ENCODE results near the gene FAM167B. TPM values are rescaled to one million over a fixed set of nuclear protein-coding genes. Genes with fewer than 3 reads are reported as not detected.
A peak's percentile ranks its signal among the peaks of the same experiment; 100 is the strongest.

FAM167B gene
- total and polyA plus RNA-seq, 5 donors from 2014 or later, result 0.44 TPM; not detected in 4

DNA sequence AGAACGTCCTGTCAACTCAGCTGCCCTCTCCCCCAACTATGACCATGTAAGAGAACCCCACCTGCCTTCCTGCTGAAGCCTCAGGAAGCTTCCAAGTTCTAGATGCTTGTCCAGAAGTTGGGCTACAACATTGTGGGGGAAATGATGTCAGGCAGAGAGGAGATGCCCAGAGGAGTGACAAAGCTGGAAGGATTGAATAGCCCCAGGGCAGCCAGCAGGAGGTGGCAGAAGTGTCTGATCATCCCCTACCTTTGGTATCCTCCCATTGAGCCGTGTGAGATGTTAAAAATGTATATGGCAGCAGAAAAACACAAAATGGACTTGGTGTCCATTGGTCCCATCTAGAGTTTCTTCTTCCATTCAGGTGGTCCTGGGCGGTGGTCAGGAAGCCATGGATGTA, 18.3 kb upstream of the FAM167B start:
- Histone ChIP-seq H3K27me3 (ENCODE audit: control insufficient read depth, insufficient read depth, low read length) (no peaks in the 10 kb centered on the region), H3K27ac (ENCODE audit: insufficient read depth, low read length, poor library complexity, severe bottlenecking) (no peak overlapping the region), H3K4me1 (ENCODE audit: control insufficient read depth, insufficient read depth, low read length, poor library complexity, severe bottlenecking) (peaks cover 6% of the 10 kb centered on the region), H3K9me3 (ENCODE audit: control insufficient read depth in 2 of 2, low read length in 2 of 2) (no peaks in the 10 kb centered on the region), H3K4me3 (ENCODE audit: low read depth, low read length) (no peak overlapping the region), H3K36me3 (ENCODE audit: control insufficient read depth, insufficient read depth, low read length) (peaks cover 68% of the 10 kb centered on the region)
- peaks cover 31% of the 10 kb centered on the region for H3K36me3 Mint-ChIP-seq
- no peak overlapping the region for H3K4me3 Mint-ChIP-seq
- H3K27me3 Mint-ChIP-seq, result no peaks in the 10 kb centered on the region
- ATAC-seq (ENCODE audit: low read depth in 2 of 2) (no peak), DNase-seq (no peak)
- peak overlapping the region in 1 of 3 donors; percentile 45 for H3K27ac Mint-ChIP-seq
- peaks cover 4 to 17% (median 11%) of the 10 kb centered on the region in 4 donors for H3K4me1 Mint-ChIP-seq
- no peaks in the 10 kb centered on the region for H3K9me3 Mint-ChIP-seq

- H3K4me3 ChIP-seq (ENCODE audit: low read depth, low read length), result no peak overlapping the region
- DNase-seq (no peak), ATAC-seq (ENCODE audit: low read depth in 2 of 2) (no peak)
- no peak overlapping the region for H3K4me3 Mint-ChIP-seq
- H3K36me3 ChIP-seq (ENCODE audit: control insufficient read depth, insufficient read depth, low read length), result peaks cover 43% of the 10 kb centered on the region
- peak overlapping the region in 2 of 3 donors; percentile 58 to 63 for H3K27ac Mint-ChIP-seq
- H3K4me1 Mint-ChIP-seq, result peaks cover 0 to 10% (median 3%) of the 10 kb centered on the region in 4 donors
- H3K9me3 Mint-ChIP-seq, result no peaks in the 10 kb centered on the region
- no peak overlapping the region for H3K27ac ChIP-seq (ENCODE audit: insufficient read depth, low read length, poor library complexity, severe bottlenecking)
- no peaks in the 10 kb centered on the region for H3K27me3 ChIP-seq (ENCODE audit: control insufficient read depth, insufficient read depth, low read length)
- no peaks in the 10 kb centered on the region for H3K9me3 ChIP-seq (ENCODE audit: control insufficient read depth in 2 of 2, low read length in 2 of 2)
- no peaks in the 10 kb centered on the region for H3K4me1 ChIP-seq (ENCODE audit: control insufficient read depth, insufficient read depth, low read length, poor library complexity, severe bottlenecking)
- H3K27me3 Mint-ChIP-seq, result no peaks in the 10 kb centered on the region
- peaks cover 20% of the 10 kb centered on the region for H3K36me3 Mint-ChIP-seq
These were observed 15.1 kb upstream of the FAM167B start for GRCh38 chr1:32231843-32232432.

GRCh38 chr1:32232558-32233304, 14.3 kb upstream of the FAM167B start:
- no peak for ATAC-seq (ENCODE audit: low read depth in 2 of 2)
- H3K4me1 Mint-ChIP-seq, result peaks cover 0 to 7% (median 1%) of the 10 kb centered on the region in 4 donors
- Histone ChIP-seq H3K9me3 (ENCODE audit: control insufficient read depth in 2 of 2, low read length in 2 of 2) (no peaks in the 10 kb centered on the region), H3K4me3 (ENCODE audit: low read depth, low read length) (no peak overlapping the region), H3K27ac (ENCODE audit: insufficient read depth, low read length, poor library complexity, severe bottlenecking) (no peak overlapping the region), H3K27me3 (ENCODE audit: control insufficient read depth, insufficient read depth, low read length) (no peaks in the 10 kb centered on the region), H3K36me3 (ENCODE audit: control insufficient read depth, insufficient read depth, low read length) (peaks cover 37% of the 10 kb centered on the region), H3K4me1 (ENCODE audit: control insufficient read depth, insufficient read depth, low read length, poor library complexity, severe bottlenecking) (no peaks in the 10 kb centered on the region)
- H3K27ac Mint-ChIP-seq, result peak overlapping the region in 2 of 3 donors; percentile 58 to 79
- DNase-seq, result no peak
- no peaks in the 10 kb centered on the region for H3K9me3 Mint-ChIP-seq
- H3K27me3 Mint-ChIP-seq, result no peaks in the 10 kb centered on the region
- H3K36me3 Mint-ChIP-seq, result peaks cover 14% of the 10 kb centered on the region
- no peak overlapping the region for H3K4me3 Mint-ChIP-seq

GRCh38 chr1:32234792-32235191, 12.2 kb upstream of the FAM167B start:
- ATAC-seq (ENCODE audit: low read depth in 2 of 2), result no peak
- no peak for DNase-seq
- peaks cover under 1% of the 10 kb centered on the region for H3K4me1 ChIP-seq (ENCODE audit: control insufficient read depth, insufficient read depth, low read length, poor library complexity, severe bottlenecking)
- H3K27me3 Mint-ChIP-seq, result no peaks in the 10 kb centered on the region
- H3K36me3 Mint-ChIP-seq, result no peaks in the 10 kb centered on the region
- H3K27ac Mint-ChIP-seq, result no peak overlapping the region
- no peaks in the 10 kb centered on the region for H3K9me3 Mint-ChIP-seq
- H3K9me3 ChIP-seq (ENCODE audit: control insufficient read depth in 2 of 2, low read length in 2 of 2), result no peaks in the 10 kb centered on the region
- H3K27ac ChIP-seq (ENCODE audit: insufficient read depth, low read length, poor library complexity, severe bottlenecking), result no peak overlapping the region
- H3K4me3 ChIP-seq (ENCODE audit: low read depth, low read length), result no peak overlapping the region
- no peak overlapping the region for H3K4me3 Mint-ChIP-seq
- H3K36me3 ChIP-seq (ENCODE audit: control insufficient read depth, insufficient read depth, low read length), result peaks cover 21% of the 10 kb centered on the region
- H3K27me3 ChIP-seq (ENCODE audit: control insufficient read depth, insufficient read depth, low read length), result no peaks in the 10 kb centered on the region
- peaks cover 0 to 5% (median under 1%) of the 10 kb centered on the region in 4 donors for H3K4me1 Mint-ChIP-seq

DNA sequence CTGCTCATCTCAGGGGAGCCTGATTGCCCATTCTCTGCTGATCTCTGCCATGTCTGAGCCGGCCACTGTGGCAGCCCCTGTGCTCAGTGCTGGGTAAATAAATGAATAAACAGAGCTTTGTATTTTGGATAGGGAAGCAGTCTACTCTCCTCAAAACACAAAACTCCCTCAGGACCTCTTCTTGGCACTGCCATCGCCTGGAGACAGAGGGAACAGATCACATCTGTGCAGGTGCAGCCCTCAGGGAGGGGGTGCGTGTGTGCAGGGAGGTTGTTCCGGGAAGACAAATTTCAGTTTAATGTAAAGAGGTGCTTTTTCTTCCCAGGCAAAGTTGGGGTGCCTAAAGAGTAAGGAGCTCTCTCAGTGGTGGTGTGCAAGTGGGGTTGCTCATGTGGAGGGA, 7.7 kb upstream of the FAM167B start:
- no peak for DNase-seq
- Mint-ChIP-seq H3K9me3 (no peaks in the 10 kb centered on the region), H3K36me3 (no peaks in the 10 kb centered on the region), H3K27me3 (no peaks in the 10 kb centered on the region), H3K4me3 (peak overlapping the region; percentile 82 to 96 (median 92)), H3K4me1 (peaks cover 0 to 21% (median 9%) of the 10 kb centered on the region in 4 donors), H3K27ac (peak overlapping the region in 1 of 3 donors; percentile 53)
- no peak overlapping the region for H3K4me3 ChIP-seq (ENCODE audit: low read depth, low read length)
- H3K27ac ChIP-seq (ENCODE audit: insufficient read depth, low read length, poor library complexity, severe bottlenecking), result no peak overlapping the region
- no peaks in the 10 kb centered on the region for H3K36me3 ChIP-seq (ENCODE audit: control insufficient read depth, insufficient read depth, low read length)
- no peaks in the 10 kb centered on the region for H3K27me3 ChIP-seq (ENCODE audit: control insufficient read depth, insufficient read depth, low read length)
- H3K4me1 ChIP-seq (ENCODE audit: control insufficient read depth, insufficient read depth, low read length, poor library complexity, severe bottlenecking), result peaks cover 22% of the 10 kb centered on the region
- H3K9me3 ChIP-seq (ENCODE audit: control insufficient read depth in 2 of 2, low read length in 2 of 2), result no peaks in the 10 kb centered on the region
- ATAC-seq (ENCODE audit: low read depth in 2 of 2), result no peak

DNA sequence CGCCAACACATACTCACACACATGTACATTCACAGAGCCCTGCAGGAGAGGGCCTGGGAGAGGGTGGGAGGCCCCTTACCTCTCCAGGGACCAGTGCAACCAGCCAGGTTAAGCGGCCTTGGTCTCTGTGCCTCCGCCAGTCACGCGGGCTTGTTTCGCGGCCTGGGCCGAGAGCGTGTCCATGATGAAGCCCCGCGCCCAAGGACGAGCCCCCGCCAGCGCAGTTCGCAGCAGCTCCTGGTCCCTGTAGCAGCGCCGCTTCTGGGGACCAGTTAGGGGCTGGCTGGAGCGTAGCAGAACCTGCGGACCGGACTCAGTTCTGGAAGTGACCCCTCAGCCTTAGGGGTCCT, 7.3 kb upstream of the FAM167B start:
- no peaks in the 10 kb centered on the region for H3K36me3 ChIP-seq (ENCODE audit: control insufficient read depth, insufficient read depth, low read length)
- no peaks in the 10 kb centered on the region for H3K27me3 Mint-ChIP-seq
- ATAC-seq (ENCODE audit: low read depth in 2 of 2) (no peak), DNase-seq (no peak)
- H3K4me1 ChIP-seq (ENCODE audit: control insufficient read depth, insufficient read depth, low read length, poor library complexity, severe bottlenecking), result peaks cover 22% of the 10 kb centered on the region
- H3K4me1 Mint-ChIP-seq, result peaks cover 0 to 21% (median 9%) of the 10 kb centered on the region in 4 donors
- peak overlapping the region in 1 of 3 donors; percentile 89 for H3K27ac Mint-ChIP-seq
- H3K4me3 ChIP-seq (ENCODE audit: low read depth, low read length), result no peak overlapping the region
- H3K4me3 Mint-ChIP-seq, result peak overlapping the region; percentile 92 to 96 (median 92)
- H3K9me3 ChIP-seq (ENCODE audit: control insufficient read depth in 2 of 2, low read length in 2 of 2), result no peaks in the 10 kb centered on the region
- H3K36me3 Mint-ChIP-seq, result no peaks in the 10 kb centered on the region
- no peaks in the 10 kb centered on the region for H3K27me3 ChIP-seq (ENCODE audit: control insufficient read depth, insufficient read depth, low read length)
- no peak overlapping the region for H3K27ac ChIP-seq (ENCODE audit: insufficient read depth, low read length, poor library complexity, severe bottlenecking)
- no peaks in the 10 kb centered on the region for H3K9me3 Mint-ChIP-seq

DNA sequence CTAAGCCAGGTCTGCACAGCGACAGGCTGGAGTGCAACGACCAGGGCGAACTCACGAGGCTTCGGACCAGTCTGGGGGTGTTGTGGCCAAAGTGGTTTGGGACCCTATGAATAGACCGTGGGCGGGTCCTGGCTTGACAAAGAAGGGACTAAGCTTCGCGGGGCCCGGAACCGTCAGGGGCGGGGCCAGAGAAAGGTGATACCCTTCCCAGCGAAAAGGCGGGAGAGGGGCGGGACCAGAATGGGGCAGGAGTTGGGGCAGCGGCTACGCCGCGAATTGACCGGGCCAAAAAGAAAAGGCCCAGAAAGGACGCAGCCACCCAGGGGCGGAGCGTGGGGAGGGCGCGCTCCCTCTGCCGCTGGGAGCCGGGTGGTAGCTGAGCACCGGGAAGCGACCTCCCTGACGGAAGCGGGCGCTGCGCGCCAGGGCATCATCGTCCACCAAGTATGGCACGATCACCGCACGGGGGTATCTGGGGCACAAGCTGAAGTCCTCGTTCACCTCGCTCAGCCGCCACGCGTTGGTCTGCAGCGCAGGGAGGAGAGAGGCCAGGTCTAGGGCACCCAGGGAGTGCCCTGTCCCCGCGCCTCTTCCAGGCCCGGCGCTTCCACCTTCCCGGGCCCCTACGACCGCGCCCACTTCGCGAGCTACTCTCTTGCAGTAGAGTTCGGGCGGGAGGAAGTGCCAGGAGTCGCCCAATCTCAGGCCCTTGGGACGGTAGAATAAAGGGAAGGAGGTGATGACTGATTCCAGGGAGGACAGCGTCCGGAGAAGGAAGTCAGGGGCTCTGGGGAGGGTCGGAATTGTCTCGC, 6.7 kb upstream of the FAM167B start:
- peak overlapping the region; percentile 38 to 89 (median 69) for H3K27ac Mint-ChIP-seq
- peak overlapping the region; percentile 70 for H3K4me3 ChIP-seq (ENCODE audit: low read depth, low read length)
- no peaks in the 10 kb centered on the region for H3K9me3 Mint-ChIP-seq
- no peaks in the 10 kb centered on the region for H3K9me3 ChIP-seq (ENCODE audit: control insufficient read depth in 2 of 2, low read length in 2 of 2)
- H3K27me3 ChIP-seq (ENCODE audit: control insufficient read depth, insufficient read depth, low read length), result no peaks in the 10 kb centered on the region
- no peaks in the 10 kb centered on the region for H3K36me3 Mint-ChIP-seq
- peak; percentile 57 to 72 (median 63) for DNase-seq
- peaks cover 0 to 21% (median 9%) of the 10 kb centered on the region in 4 donors for H3K4me1 Mint-ChIP-seq
- no peaks in the 10 kb centered on the region for H3K36me3 ChIP-seq (ENCODE audit: control insufficient read depth, insufficient read depth, low read length)
- peak overlapping the region; percentile 51 for H3K27ac ChIP-seq (ENCODE audit: insufficient read depth, low read length, poor library complexity, severe bottlenecking)
- peak; percentile 56 to 65 for ATAC-seq (ENCODE audit: low read depth in 2 of 2)
- peak overlapping the region; percentile 92 to 96 (median 92) for H3K4me3 Mint-ChIP-seq
- H3K4me1 ChIP-seq (ENCODE audit: control insufficient read depth, insufficient read depth, low read length, poor library complexity, severe bottlenecking), result peaks cover 22% of the 10 kb centered on the region
- H3K27me3 Mint-ChIP-seq, result no peaks in the 10 kb centered on the region
